Uterus (tissue), 4 donors: Measurements from ENCODE around the gene POPDC2. TPM values are rescaled to one million over a fixed set of nuclear protein-coding genes. Genes with fewer than 3 reads are reported as not detected.

Experiments
- DNase-seq, 2 donors: peaks; one replicate each; pipeline ENCODE4 v3.0.0-alpha.2; 2019 to 2020
- H3K27ac ChIP-seq, 2 donors: fragments of 200-600 bp; sonication (generic); 1 replicate in 1 of 2; 2 replicates in 1 of 2; pipeline ENCODE4 v1.5.1; 2016 to 2018
- H3K27me3 ChIP-seq, 2 donors: fragments of 200-600 bp; sonication (generic); one replicate each; pipeline ENCODE4 v1.5.1; 2018 to 2019; ENCODE audit warnings: control low read depth in 1 of 2
- H3K36me3 ChIP-seq, 2 donors: fragments of 200-600 bp; sonication (generic); one replicate each; pipeline ENCODE4 v1.5.1; 2019; ENCODE audit warnings: control low read depth in 1 of 2
- H3K4me1 ChIP-seq, 2 donors: fragments of 200-600 bp; sonication (generic); one replicate each; pipeline ENCODE4 v1.5.1; 2018 to 2019; ENCODE audit warnings: control low read depth in 1 of 2
- H3K4me3 ChIP-seq, 2 donors: fragments of 200-600 bp; sonication (generic); 1 replicate in 1 of 2; 2 replicates in 1 of 2; pipeline ENCODE4 v1.5.1; 2018 to 2019; ENCODE audit warnings: mild to moderate bottlenecking in 1 of 2
- H3K9me3 ChIP-seq, 2 donors: fragments of 200-600 bp; sonication (generic); one replicate each; pipeline ENCODE4 v1.5.1; 2019; ENCODE audit warnings: control low read depth in 1 of 2
- CTCF ChIP-seq, 4 experiments: fragments of 200-600 bp in 2 of 4; fragments of 450-650 bp in 2 of 4; sonication (generic) in 2 of 4; IDR thresholded peaks; one replicate each; pipeline ENCODE4 v1.5.1; 2016 to 2019; ENCODE audit warnings: antibody characterized with exemption in 4 of 4, mild to moderate bottlenecking in 2 of 4, moderate library complexity in 1 of 4
- POLR2A ChIP-seq, 2 donors: fragments of 450-650 bp; IDR thresholded peaks; one replicate each; pipeline ENCODE4 v1.6.1; 2016; ENCODE audit warnings: antibody characterized with exemption in 2 of 2, mild to moderate bottlenecking in 1 of 2, moderate library complexity in 1 of 2
- intact Hi-C: fragments of 100-400 bp; cut with DNase I; formaldehyde crosslinking; loops from one replicate; pipeline ENCODE4 v1.15.1; 2023; ENCODE audit warnings: low total_unique reads
- total RNA-seq, 4 donors: library from RNA; depleted of rRNA in 3 of 4; stranded (reverse); fragments of >200 nt in 3 of 4; gene quantifications; one replicate each; pipeline versions ENCODE4 v1.1.0 to v1.2.4, GENCODE V29; 2014 to 2023
- donor health status: DM: yes; HTN: yes; CAD: no.

The POPDC2 gene, protein sequence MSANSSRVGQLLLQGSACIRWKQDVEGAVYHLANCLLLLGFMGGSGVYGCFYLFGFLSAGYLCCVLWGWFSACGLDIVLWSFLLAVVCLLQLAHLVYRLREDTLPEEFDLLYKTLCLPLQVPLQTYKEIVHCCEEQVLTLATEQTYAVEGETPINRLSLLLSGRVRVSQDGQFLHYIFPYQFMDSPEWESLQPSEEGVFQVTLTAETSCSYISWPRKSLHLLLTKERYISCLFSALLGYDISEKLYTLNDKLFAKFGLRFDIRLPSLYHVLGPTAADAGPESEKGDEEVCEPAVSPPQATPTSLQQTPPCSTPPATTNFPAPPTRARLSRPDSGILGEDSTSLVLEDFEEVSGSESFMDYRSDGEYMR
- total RNA-seq: 10 to 100 TPM in 1 of 4 donors, 1 to 10 TPM in 3; 4.9 to 35.3 (median 7.9) TPM

- no peak within 1 kb of the TSS for H3K4me3 ChIP-seq
- H3K27me3 ChIP-seq: no peaks in the 10 kb centered on the region
- no peaks in the 10 kb centered on the region for H3K9me3 ChIP-seq
- peak within 1 kb of the TSS; percentile 69 to 71 for H3K27ac ChIP-seq
- intact Hi-C loops: no loop called here
- no peak for TF ChIP-seq CTCF (IDR thresholded peaks at IDR 0.05)
- no peak for TF ChIP-seq POLR2A (IDR thresholded peaks at IDR 0.05)
- H3K36me3 ChIP-seq: no peaks in the 10 kb centered on the region
- H3K4me1 ChIP-seq: no peaks in the 10 kb centered on the region
- DNase-seq: peak in 1 of 2 donors; percentile 25
Measured at GRCh38 chr3:119660474-119661440, at the start of gene POPDC2. Gene POPDC2, minus strand, starts transcription at chr3:119660589. Its CDS starts 166 bp downstream, at chr3:119660423.

DNA sequence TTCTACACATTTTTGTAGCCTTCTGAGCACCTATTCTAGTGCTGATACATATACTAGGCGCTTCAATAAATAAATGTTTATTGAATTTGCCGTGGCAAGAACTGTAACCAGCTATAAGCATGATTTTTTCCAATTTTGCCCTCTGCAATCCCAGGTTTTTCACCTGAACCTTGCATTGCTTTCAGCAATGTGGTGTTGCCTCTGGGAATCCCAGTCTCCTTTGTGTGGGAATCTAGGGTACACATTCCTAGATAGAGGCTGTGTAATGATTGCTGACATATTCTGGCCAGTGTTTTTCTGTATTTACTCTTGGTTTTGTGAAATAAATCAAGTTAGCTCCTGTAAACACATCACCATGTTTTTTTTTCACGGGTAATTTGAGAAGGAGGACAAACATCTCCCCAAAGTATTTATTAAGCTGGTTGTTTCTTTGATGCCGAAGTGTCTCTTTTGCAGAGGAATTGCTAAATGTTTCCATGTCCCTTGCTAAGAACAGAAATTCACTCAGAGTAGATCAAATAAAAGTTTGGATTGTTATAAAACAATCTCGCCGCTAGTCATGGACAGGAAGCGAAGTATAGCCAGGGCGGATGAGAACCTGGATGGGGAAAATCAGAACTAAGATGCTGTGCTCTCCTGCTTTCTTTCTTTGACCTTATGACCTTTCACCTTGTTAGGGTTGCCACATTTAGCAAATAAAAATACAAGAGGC is 43.6 kb upstream of the POPDC2 start:
- no peaks in the 10 kb centered on the region for H3K9me3 ChIP-seq
- no peak for TF ChIP-seq CTCF (IDR thresholded peaks at IDR 0.05)
- TF ChIP-seq POLR2A (IDR thresholded peaks at IDR 0.05): no peak
- H3K4me3 ChIP-seq: peak overlapping the region; percentile 51 to 77
- no peaks in the 10 kb centered on the region for H3K27me3 ChIP-seq
- no peak for DNase-seq
- no peaks in the 10 kb centered on the region for H3K36me3 ChIP-seq
- no peaks in the 10 kb centered on the region for H3K4me1 ChIP-seq
- H3K27ac ChIP-seq: peak overlapping the region; percentile 75 to 84
- intact Hi-C loops: no loop called here

DNA sequence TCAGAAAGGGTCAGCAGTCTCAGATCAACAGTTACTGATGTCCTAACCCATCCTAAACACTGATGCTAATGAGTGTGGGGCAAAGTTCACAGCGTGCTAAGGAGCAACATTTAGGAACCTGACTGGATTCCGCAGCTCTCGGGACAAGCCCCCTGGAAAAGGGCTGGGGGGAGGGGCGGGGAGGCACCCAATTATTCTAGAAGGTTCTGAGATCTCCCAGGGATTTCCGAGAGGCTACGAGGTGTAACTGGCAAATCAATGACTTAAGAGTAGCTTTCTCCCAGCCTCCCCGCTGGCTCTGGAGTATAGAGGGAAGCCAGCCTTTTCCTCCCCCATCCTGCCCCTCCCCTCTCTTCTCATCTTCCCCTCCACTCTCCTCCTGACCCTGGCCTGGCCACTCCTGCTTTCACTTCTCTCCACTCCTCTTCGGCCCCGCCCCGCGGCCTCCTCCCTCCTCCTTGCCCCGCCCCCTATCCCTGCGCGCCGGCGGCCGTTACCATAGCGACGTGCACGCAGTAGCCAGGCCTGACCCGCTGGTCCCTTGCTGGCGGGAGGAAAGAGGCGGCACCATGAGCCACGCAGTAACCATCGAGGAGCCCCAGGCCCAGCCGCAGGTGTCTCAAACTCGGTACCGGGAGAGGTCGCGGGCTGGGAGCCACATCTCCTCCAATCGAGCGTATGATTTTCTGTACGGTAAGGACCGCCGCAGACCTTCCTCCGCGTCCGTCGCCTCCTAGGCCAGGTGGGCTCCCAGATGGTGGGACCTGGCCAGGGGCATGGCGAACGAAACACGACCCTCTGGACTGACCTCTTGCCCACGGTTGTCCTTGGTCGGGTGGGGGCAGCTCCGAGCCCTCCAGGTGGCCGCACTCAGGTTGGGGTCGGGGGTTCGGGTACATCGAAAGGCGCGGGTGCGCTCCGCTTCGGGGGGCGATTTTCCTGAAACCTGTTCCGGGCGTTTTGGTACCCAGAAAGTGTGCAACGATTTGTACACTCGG is 42.4 kb upstream of the POPDC2 start, which contains the start of gene CFAP91:
TSS of gene CFAP91 (plus strand) at position 493 of the 998 bp plus-strand sequence. CDS start at position 570, 77 bp downstream.
- Histone ChIP-seq H3K4me1 (no peaks in the 10 kb centered on the region), H3K4me3 (peak within 1 kb of the TSS; percentile 51 to 77), H3K36me3 (no peaks in the 10 kb centered on the region), H3K27ac (peak within 1 kb of the TSS; percentile 75 to 84), H3K27me3 (no peaks in the 10 kb centered on the region), H3K9me3 (no peaks in the 10 kb centered on the region)
- DNase-seq: peak; percentile 98
- intact Hi-C loops: no loop called here
- peak in 1 of 2 donors; percentile 54 for TF ChIP-seq POLR2A (IDR thresholded peaks at IDR 0.05)
- TF ChIP-seq CTCF (IDR thresholded peaks at IDR 0.05): no peak

DNA sequence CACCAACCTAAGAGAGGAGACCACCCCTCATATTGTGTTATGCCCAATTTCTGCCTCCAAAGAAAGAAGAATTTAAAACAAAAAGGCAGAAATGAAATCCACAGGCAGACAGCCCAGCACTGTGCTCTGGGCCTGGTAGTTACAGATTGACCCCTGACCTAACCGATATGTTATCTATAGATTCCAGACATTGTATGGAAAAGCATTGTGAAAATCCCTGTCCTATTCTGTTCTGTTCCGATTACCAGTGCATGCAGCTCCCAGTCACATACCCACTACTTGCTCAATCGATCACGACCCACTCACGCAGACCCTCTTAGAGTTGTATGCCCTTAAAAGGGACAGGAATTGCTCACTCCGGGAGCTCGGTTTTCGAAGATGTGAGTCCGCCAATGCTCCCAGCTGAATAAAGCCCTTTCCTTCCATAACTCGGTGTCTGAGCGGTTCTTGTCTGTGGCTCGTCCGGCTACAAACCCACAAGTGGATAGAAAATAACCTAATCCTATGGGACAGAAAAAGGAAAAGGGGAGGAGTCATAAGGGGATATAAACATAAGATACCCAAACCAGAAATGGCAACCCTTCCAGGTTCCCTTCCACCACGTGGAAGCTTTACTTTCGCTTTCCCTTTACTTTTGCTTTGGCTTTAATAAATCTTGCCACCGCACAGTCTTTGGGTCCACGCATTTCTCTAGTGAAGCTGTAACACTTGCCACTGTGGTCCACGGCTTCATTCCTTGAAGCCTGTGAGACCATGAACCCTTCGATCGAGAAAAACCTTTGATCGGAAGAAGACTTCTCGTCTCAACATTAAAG is 40.7 kb upstream of the POPDC2 start:
- TF ChIP-seq CTCF (IDR thresholded peaks at IDR 0.05) (no peak), POLR2A (IDR thresholded peaks at IDR 0.05) (no peak)
- Histone ChIP-seq H3K4me3 (no peak overlapping the region), H3K9me3 (no peaks in the 10 kb centered on the region), H3K27me3 (no peaks in the 10 kb centered on the region), H3K36me3 (no peaks in the 10 kb centered on the region), H3K27ac (no peak overlapping the region), H3K4me1 (no peaks in the 10 kb centered on the region)
- DNase-seq: no peak
- intact Hi-C loops: no loop called here
